Keratinocyte (primary cell): ENCODE measurements around the gene LSM3. TPM values are rescaled to one million over a fixed set of nuclear protein-coding genes. Genes with fewer than 3 reads are reported as not detected.

ENCODE experiments used
- DNase-seq: peaks from one replicate; pipeline ENCODE4 v3.0.0-alpha.2; 2011; ENCODE audit warnings: low read depth, missing footprints, low spot score
- FAIRE-seq: peaks from 2 replicates; lab custom pipeline; 2011; peaks lifted over from hg19 to GRCh38; lab: Jason Lieb, UNC
- H2AFZ ChIP-seq: 2 replicates; pipeline ENCODE4 v1.6.0; 2012; ENCODE audit warnings: low read length, control low read depth, inconsistent platforms; ENCODE audit not compliant: control insufficient read depth
- H3K27ac ChIP-seq: 2 replicates; pipeline ENCODE4 v1.5.1; 2011; ENCODE audit warnings: low read length; ENCODE audit not compliant: control insufficient read depth, insufficient read depth
- H3K27me3 ChIP-seq: 3 replicates; pipeline ENCODE4 v1.6.0; 2011; ENCODE audit warnings: low read length; ENCODE audit not compliant: control insufficient read depth, insufficient read depth; ENCODE audit errors: extremely low read depth
- H3K36me3 ChIP-seq, 2 experiments: 2 replicates in 1 of 2; 3 replicates in 1 of 2; pipeline ENCODE4 v1.5.1; 2011; ENCODE audit warnings: low read length in 2 of 2, mild to moderate bottlenecking in 1 of 2; ENCODE audit not compliant: control insufficient read depth in 2 of 2, insufficient read depth in 2 of 2; ENCODE audit errors: extremely low read depth in 1 of 2
- H3K4me1 ChIP-seq: 3 replicates; pipeline ENCODE4 v1.5.1; 2011; ENCODE audit warnings: low read length; ENCODE audit not compliant: control insufficient read depth, insufficient read depth; ENCODE audit errors: extremely low read depth
- H3K4me2 ChIP-seq: 3 replicates; pipeline ENCODE4 v1.6.0; 2011; ENCODE audit warnings: low read depth, low read length; ENCODE audit not compliant: control insufficient read depth, insufficient read depth; ENCODE audit errors: extremely low read depth
- H3K4me3 ChIP-seq, 3 experiments: fragments of 200-600 bp in 1 of 3; sonication (generic) in 1 of 3; 2 replicates in 2 of 3; 3 replicates in 1 of 3; pipeline ENCODE4 v1.5.1; 2011 to 2016; ENCODE audit warnings: low read length in 3 of 3, mild to moderate bottlenecking in 3 of 3, control low read depth in 2 of 3, inconsistent platforms in 1 of 3, low read depth in 1 of 3, mixed read lengths in 1 of 3, mixed run types in 1 of 3, moderate library complexity in 1 of 3; ENCODE audit not compliant: control insufficient read depth in 2 of 3, insufficient read depth in 2 of 3; ENCODE audit errors: extremely low read depth in 1 of 3
- H3K79me2 ChIP-seq: 2 replicates; pipeline ENCODE4 v1.6.0; 2012; ENCODE audit warnings: low read length; ENCODE audit not compliant: control insufficient read depth, insufficient read depth
- H3K9ac ChIP-seq: 3 replicates; pipeline ENCODE4 v1.6.0; 2011; ENCODE audit warnings: low read length; ENCODE audit not compliant: control insufficient read depth, insufficient read depth; ENCODE audit errors: extremely low read depth
- H3K9me1 ChIP-seq: 3 replicates; pipeline ENCODE4 v1.6.0; 2011; ENCODE audit warnings: low read length; ENCODE audit not compliant: control insufficient read depth, insufficient read depth; ENCODE audit errors: extremely low read depth
- H3K9me3 ChIP-seq: 2 replicates; pipeline ENCODE4 v1.5.1; 2012; ENCODE audit warnings: low read depth, low read length; ENCODE audit not compliant: control insufficient read depth
- H4K20me1 ChIP-seq: 3 replicates; pipeline ENCODE4 v1.6.0; 2011; ENCODE audit warnings: low read length; ENCODE audit not compliant: control insufficient read depth, insufficient read depth; ENCODE audit errors: extremely low read depth
- EZH2 ChIP-seq: IDR thresholded peaks from one replicate; pipeline ENCODE4 v1.6.1; 2012; ENCODE audit warnings: inconsistent platforms, mild to moderate bottlenecking, low read length, moderate library complexity
- dilution Hi-C: fragments of 300-500 bp; cut with MboI; formaldehyde crosslinking; loops from one replicate; pipeline ENCODE4 v1.7.0; 2020; ENCODE audit warnings: low sequenced_read_pairs; ENCODE audit not compliant: extremely low pct_ligation_motif_present
- polyA plus RNA-seq, 5 experiments: library from polyadenylated mRNA; depleted of rRNA in 3 of 5; stranded (reverse) in 3 of 5; stranded (forward) in 1 of 5; unstranded in 1 of 5; fragments of >200 nt; gene quantifications; 1 replicate in 1 of 5; 2 replicates in 3 of 5; 3 replicates in 1 of 5; pipeline versions ENCODE4 v1.2.1 to v1.2.3, GENCODE V29; 2011 to 2012; ENCODE audit warnings: missing spikeins in 2 of 5, low read depth in 1 of 5, low replicate concordance in 1 of 5
- TF ChIP-seq, protein P1 (sequence below), 3 experiments: IDR thresholded peaks in 1 of 3; conservative IDR thresholded peaks in 1 of 3; optimal IDR thresholded peaks in 1 of 3; 2 replicates in 2 of 3; 3 replicates in 1 of 3; pipeline versions ENCODE3 to v1.5.1; 2011; ENCODE audit warnings: low read length in 3 of 3, mild to moderate bottlenecking in 3 of 3, moderate library complexity in 2 of 3, control low read depth in 1 of 3, inconsistent platforms in 1 of 3; ENCODE audit not compliant: insufficient read depth in 2 of 3; ENCODE audit errors: extremely low read depth in 1 of 3

Gene LSM3
- polyA plus RNA-seq, 1 donor (not counting 4 experiments of a cell fraction or from before 2014, with no cell fraction given): 26.1 TPM

DNA sequence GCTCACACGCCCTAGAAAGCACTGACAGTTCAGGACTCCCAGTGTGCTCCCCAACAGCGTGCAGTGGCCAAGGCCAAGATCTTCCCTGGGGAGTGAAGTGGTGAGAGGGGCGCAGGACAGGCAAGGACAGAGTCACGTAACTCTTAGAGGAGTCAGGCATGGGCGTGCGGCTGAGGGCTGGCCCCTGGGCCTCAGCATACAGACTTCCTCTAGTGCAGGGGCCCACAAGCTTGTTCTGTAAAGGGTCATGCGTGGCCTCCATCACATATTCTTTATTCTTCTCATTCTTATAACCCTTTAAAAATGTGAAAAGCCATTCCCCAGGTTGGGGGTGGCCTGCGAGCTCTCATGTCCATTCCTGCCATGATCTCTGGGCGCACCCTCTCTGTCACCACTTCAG is 28.5 kb upstream of the LSM3 start:
- no peak overlapping the region for H3K4me3 ChIP-seq
- H3K27ac ChIP-seq: no peak overlapping the region
- FAIRE-seq (no peak), DNase-seq (no peak)
- no peaks in the 10 kb centered on the region for H3K27me3 ChIP-seq
- H4K20me1 ChIP-seq: no peaks in the 10 kb centered on the region
- H3K36me3 ChIP-seq: peaks cover 48 to 71% of the 10 kb centered on the region in 2 experiments
- TF ChIP-seq, protein P1, sequence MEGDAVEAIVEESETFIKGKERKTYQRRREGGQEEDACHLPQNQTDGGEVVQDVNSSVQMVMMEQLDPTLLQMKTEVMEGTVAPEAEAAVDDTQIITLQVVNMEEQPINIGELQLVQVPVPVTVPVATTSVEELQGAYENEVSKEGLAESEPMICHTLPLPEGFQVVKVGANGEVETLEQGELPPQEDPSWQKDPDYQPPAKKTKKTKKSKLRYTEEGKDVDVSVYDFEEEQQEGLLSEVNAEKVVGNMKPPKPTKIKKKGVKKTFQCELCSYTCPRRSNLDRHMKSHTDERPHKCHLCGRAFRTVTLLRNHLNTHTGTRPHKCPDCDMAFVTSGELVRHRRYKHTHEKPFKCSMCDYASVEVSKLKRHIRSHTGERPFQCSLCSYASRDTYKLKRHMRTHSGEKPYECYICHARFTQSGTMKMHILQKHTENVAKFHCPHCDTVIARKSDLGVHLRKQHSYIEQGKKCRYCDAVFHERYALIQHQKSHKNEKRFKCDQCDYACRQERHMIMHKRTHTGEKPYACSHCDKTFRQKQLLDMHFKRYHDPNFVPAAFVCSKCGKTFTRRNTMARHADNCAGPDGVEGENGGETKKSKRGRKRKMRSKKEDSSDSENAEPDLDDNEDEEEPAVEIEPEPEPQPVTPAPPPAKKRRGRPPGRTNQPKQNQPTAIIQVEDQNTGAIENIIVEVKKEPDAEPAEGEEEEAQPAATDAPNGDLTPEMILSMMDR (optimal IDR thresholded peaks at IDR 0.05 in 1 of 3, IDR thresholded peaks at IDR 0.05 in 1 of 3, conservative IDR thresholded peaks at IDR 0.05 in 1 of 3; ENCODE audit: extremely low read depth in 1 of 3, insufficient read depth in 2 of 3, low read length in 3 of 3): no peak
- TF ChIP-seq EZH2: no peak
- H3K9me3 ChIP-seq: no peaks in the 10 kb centered on the region
- H3K9ac ChIP-seq: no peak overlapping the region
- H3K4me1 ChIP-seq: peaks cover 13% of the 10 kb centered on the region
- dilution Hi-C loops: no loop called here
- no peak overlapping the region for H3K4me2 ChIP-seq
- H2AFZ ChIP-seq: no peak overlapping the region
- H3K79me2 ChIP-seq: peaks cover 11% of the 10 kb centered on the region
- no peaks in the 10 kb centered on the region for H3K9me1 ChIP-seq

- no peak overlapping the region for H3K4me3 ChIP-seq
- H3K9ac ChIP-seq: no peak overlapping the region
- peaks cover 7% of the 10 kb centered on the region for H3K4me1 ChIP-seq
- no peaks in the 10 kb centered on the region for H3K27me3 ChIP-seq
- H3K36me3 ChIP-seq: peaks cover 45 to 65% of the 10 kb centered on the region in 2 experiments
- FAIRE-seq: no peak
- no peak overlapping the region for H3K27ac ChIP-seq
- peaks cover 11% of the 10 kb centered on the region for H3K79me2 ChIP-seq
- H3K9me3 ChIP-seq: no peaks in the 10 kb centered on the region
- H3K4me2 ChIP-seq: no peak overlapping the region
- H2AFZ ChIP-seq: no peak overlapping the region
- H3K9me1 ChIP-seq: no peaks in the 10 kb centered on the region
- no peaks in the 10 kb centered on the region for H4K20me1 ChIP-seq
- TF ChIP-seq, protein P1 (optimal IDR thresholded peaks at IDR 0.05 in 1 of 3, IDR thresholded peaks at IDR 0.05 in 1 of 3, conservative IDR thresholded peaks at IDR 0.05 in 1 of 3; ENCODE audit: extremely low read depth in 1 of 3, insufficient read depth in 2 of 3, low read length in 3 of 3): no peak
- TF ChIP-seq EZH2: no peak
- DNase-seq: no peak
- dilution Hi-C loops: no loop called here
Measured at GRCh38 chr3:14150491-14151230, 28.0 kb upstream of the LSM3 start.
